Osteoblast (primary cell): ENCODE measurements around the gene FARS2. TPM values are rescaled to one million over a fixed set of nuclear protein-coding genes. Genes with fewer than 3 reads are reported as not detected.

Source experiments
- DNase-seq: peaks from one replicate; pipeline ENCODE4 v3.0.0; 2011; ENCODE audit warnings: low spot score, mixed read lengths; ENCODE audit not compliant: insufficient read length; ENCODE audit errors: missing footprints
- H2AFZ ChIP-seq: 2 replicates; pipeline ENCODE4 v1.6.0; 2011; ENCODE audit warnings: mild to moderate bottlenecking, low read length
- H3K27ac ChIP-seq: 2 replicates; pipeline ENCODE4 v1.5.1; 2011; ENCODE audit warnings: mild to moderate bottlenecking, low read depth, low read length, moderate library complexity
- H3K27me3 ChIP-seq: 2 replicates; pipeline ENCODE4 v1.6.0; 2012; ENCODE audit warnings: mild to moderate bottlenecking, control low read depth, inconsistent platforms, low read length, moderate library complexity; ENCODE audit not compliant: insufficient read depth
- H3K36me3 ChIP-seq: 2 replicates; pipeline ENCODE4 v1.5.1; 2011; ENCODE audit warnings: mild to moderate bottlenecking, low read length, control low read depth, moderate library complexity; ENCODE audit not compliant: insufficient read depth
- H3K4me1 ChIP-seq: 2 replicates; pipeline ENCODE4 v1.5.1; 2011; ENCODE audit warnings: mild to moderate bottlenecking, low read length, control low read depth, moderate library complexity; ENCODE audit not compliant: insufficient read depth
- H3K4me2 ChIP-seq: 2 replicates; pipeline ENCODE4 v1.6.0; 2011; ENCODE audit warnings: mild to moderate bottlenecking, low read length; ENCODE audit not compliant: insufficient read depth
- H3K4me3 ChIP-seq: fragments of 200-600 bp; sonication (generic); 3 replicates; pipeline ENCODE4 v1.5.1; 2012; ENCODE audit warnings: mild to moderate bottlenecking, low read length, inconsistent platforms; ENCODE audit not compliant: insufficient read depth
- H3K79me2 ChIP-seq: 2 replicates; pipeline ENCODE4 v1.6.0; 2012; ENCODE audit warnings: mild to moderate bottlenecking, low read length, control low read depth, inconsistent platforms; ENCODE audit not compliant: insufficient read depth
- H3K9me3 ChIP-seq: 2 replicates; pipeline ENCODE4 v1.5.1; 2011; ENCODE audit warnings: low read depth, low read length, control low read depth
- H4K20me1 ChIP-seq: 2 replicates; pipeline ENCODE4 v1.6.0; 2012; ENCODE audit warnings: mild to moderate bottlenecking, low read length, control low read depth; ENCODE audit not compliant: insufficient read depth
- CTCF ChIP-seq: IDR thresholded peaks from 2 replicates; pipeline ENCODE4 v1.5.1; 2011; ENCODE audit warnings: mild to moderate bottlenecking, low read depth, low read length, moderate library complexity; ENCODE audit errors: extremely low read depth
- total RNA-seq: library from RNA; depleted of rRNA; stranded (reverse); fragments of >200 nt; gene quantifications from 2 replicates; pipeline ENCODE4 v1.2.3, GENCODE V29; 2012

The FARS2 gene
- total RNA-seq, 1 donor = 29.7 TPM

- TF ChIP-seq CTCF = no peak
- no peaks in the 10 kb centered on the region for H3K27me3 ChIP-seq
- no peak for DNase-seq
- no peaks in the 10 kb centered on the region for H4K20me1 ChIP-seq
- no peak overlapping the region for H3K4me2 ChIP-seq
- H3K36me3 ChIP-seq = no peaks in the 10 kb centered on the region
- no peaks in the 10 kb centered on the region for H3K4me1 ChIP-seq
- H2AFZ ChIP-seq = no peak overlapping the region
- no peaks in the 10 kb centered on the region for H3K9me3 ChIP-seq
- no peaks in the 10 kb centered on the region for H3K79me2 ChIP-seq
- no peak overlapping the region for H3K27ac ChIP-seq
- H3K4me3 ChIP-seq = no peak overlapping the region
Observed at GRCh38 chr6:5345324-5345723, 84.0 kb downstream of the FARS2 start.

GRCh38 chr6:5351552-5352210 lies 90.4 kb downstream of the FARS2 start:
- Histone ChIP-seq H3K27me3 (no peaks in the 10 kb centered on the region), H4K20me1 (no peaks in the 10 kb centered on the region), H3K9me3 (no peaks in the 10 kb centered on the region), H3K4me1 (no peaks in the 10 kb centered on the region), H3K79me2 (no peaks in the 10 kb centered on the region), H3K36me3 (no peaks in the 10 kb centered on the region), H3K4me3 (no peak overlapping the region), H3K4me2 (no peak overlapping the region), H3K27ac (no peak overlapping the region), H2AFZ (no peak overlapping the region)
- no peak for DNase-seq
- no peak for TF ChIP-seq CTCF

GRCh38 chr6:5353971-5354370 lies 92.7 kb downstream of the FARS2 start:
- Histone ChIP-seq H3K27ac (no peak overlapping the region), H3K9me3 (no peaks in the 10 kb centered on the region), H4K20me1 (no peaks in the 10 kb centered on the region), H3K36me3 (no peaks in the 10 kb centered on the region), H2AFZ (no peak overlapping the region), H3K4me1 (no peaks in the 10 kb centered on the region), H3K79me2 (no peaks in the 10 kb centered on the region), H3K4me3 (no peak overlapping the region), H3K27me3 (no peaks in the 10 kb centered on the region), H3K4me2 (no peak overlapping the region)
- TF ChIP-seq CTCF = no peak
- no peak for DNase-seq

- DNase-seq = no peak
- Histone ChIP-seq H3K4me3 (no peak overlapping the region), H3K27me3 (no peaks in the 10 kb centered on the region), H4K20me1 (peaks cover 7% of the 10 kb centered on the region), H3K4me1 (no peaks in the 10 kb centered on the region), H3K9me3 (no peaks in the 10 kb centered on the region), H3K4me2 (no peak overlapping the region), H3K36me3 (no peaks in the 10 kb centered on the region), H3K27ac (no peak overlapping the region), H3K79me2 (no peaks in the 10 kb centered on the region), H2AFZ (no peak overlapping the region)
- no peak for TF ChIP-seq CTCF
Observed at GRCh38 chr6:5357486-5357885, 96.2 kb downstream of the FARS2 start.
